Right lobe of liver (tissue), 4 donors: ENCODE data around the gene YWHAG.

Source experiments
- CTCF ChIP-seq, 4 donors: fragments of 200-600 bp in 3 of 4; fragments of 450-650 bp in 1 of 4; IDR thresholded peaks; one replicate each; pipeline versions ENCODE4 v1.5.1 to v1.8.0; 2016 to 2022; ENCODE audit warnings: antibody characterized with exemption in 4 of 4, mild to moderate bottlenecking in 2 of 4
- POLR2A ChIP-seq: fragments of 450-650 bp; IDR thresholded peaks from one replicate; pipeline ENCODE4 v1.6.1; 2017; ENCODE audit warnings: antibody characterized with exemption, mild to moderate bottlenecking
- donor health status: DM: no; HTN: no; CAD: no.
- donor health status: DM: no; HTN: no; CAD: no.
- donor health status: DM: no; HTN: yes; CAD: no.

GRCh38 chr7:76325811-76326210 is 33.0 kb downstream of the YWHAG start:
- TF ChIP-seq CTCF (IDR thresholded peaks at IDR 0.05) (no peak), POLR2A (no peak)
